Erythroblast (primary cell): Measurements from ENCODE around the gene TXLNG.

Experiments used
- GATA1 ChIP-seq: IDR thresholded peaks from 2 replicates; pipeline ENCODE4 v1.6.1; 2011; ENCODE audit warnings: low read depth, mild to moderate bottlenecking, control low read depth, low read length, moderate library complexity
- POLR2A ChIP-seq: IDR thresholded peaks from 2 replicates; pipeline ENCODE4 v1.6.1; 2011; ENCODE audit warnings: mild to moderate bottlenecking, low read length

GRCh38 chrX:16848541-16848940, 62.3 kb downstream of the TXLNG start:
- TF ChIP-seq POLR2A (no peak), GATA1 (no peak)
